NCI-H460 (cell line): Measurements from ENCODE around the gene ALDH3A1. TPM values are rescaled to one million over a fixed set of nuclear protein-coding genes. Genes with fewer than 3 reads are reported as not detected.

Source experiments
- DNase-seq: peaks from one replicate; pipeline ENCODE4 v3.0.0-alpha.2; 2016; ENCODE audit warnings: low read depth; ENCODE audit errors: extremely low read depth
- total RNA-seq: library from RNA; depleted of rRNA; stranded (reverse); fragments of >200 nt; shearing (Covaris generic); gene quantifications from 2 replicates; pipeline ENCODE4 v1.2.3, GENCODE V29; 2014

ALDH3A1 gene
- total RNA-seq, 1 experiment from 2014 or later: 403 TPM

- no peak for DNase-seq
Measured at GRCh38 chr17:19724501-19725420, 23.3 kb downstream of the ALDH3A1 start.

- no peak for DNase-seq
Measured at GRCh38 chr17:19723964-19724363, 24.1 kb downstream of the ALDH3A1 start.

- DNase-seq: no peak
Measured at GRCh38 chr17:19720631-19721426, 27.3 kb downstream of the ALDH3A1 start.

GRCh38 chr17:19720210-19720475, 28.0 kb downstream of the ALDH3A1 start:
- no peak for DNase-seq

GRCh38 chr17:19719355-19720209, 28.5 kb downstream of the ALDH3A1 start:
- DNase-seq: no peak

- DNase-seq: no peak
Measured at GRCh38 chr17:19718613-19719354, 29.3 kb downstream of the ALDH3A1 start.

GRCh38 chr17:19718041-19718612, 30.0 kb downstream of the ALDH3A1 start:
- DNase-seq: no peak

- no peak for DNase-seq
Measured at GRCh38 chr17:19717411-19717908, 30.6 kb downstream of the ALDH3A1 start.

- no peak for DNase-seq
Measured at GRCh38 chr17:19717031-19717360, 31.1 kb downstream of the ALDH3A1 start.

GRCh38 chr17:19716108-19717030, 31.7 kb downstream of the ALDH3A1 start, which contains the start of gene SLC47A2:
TSS of gene SLC47A2 (minus strand) at chr17:19716584. CDS start at chr17:19716555, 29 bp downstream.
- DNase-seq: no peak

- no peak for DNase-seq
Measured at GRCh38 chr17:19714542-19715411, 33.3 kb downstream of the ALDH3A1 start.

GRCh38 chr17:19713901-19714361, 34.2 kb downstream of the ALDH3A1 start:
- DNase-seq: no peak

- DNase-seq: no peak
Measured at GRCh38 chr17:19713462-19713861, 34.6 kb downstream of the ALDH3A1 start.

GRCh38 chr17:19712436-19713004, 35.6 kb downstream of the ALDH3A1 start:
- DNase-seq: no peak

GRCh38 chr17:19709841-19710240, 38.3 kb downstream of the ALDH3A1 start:
- no peak for DNase-seq

- DNase-seq: no peak
Measured at GRCh38 chr17:19708431-19709175, 39.5 kb downstream of the ALDH3A1 start.
